Suprapubic skin (tissue), 4 donors: ENCODE results near the gene RNASEH2B. TPM values are rescaled to one million over a fixed set of nuclear protein-coding genes. Genes with fewer than 3 reads are reported as not detected.

Experiments
- DNase-seq, 2 donors: peaks; one replicate each; pipeline ENCODE4 v3.0.0-alpha.2; 2019; ENCODE audit warnings: low spot score in 2 of 2
- H3K27ac ChIP-seq: fragments of 200-600 bp; sonication (generic); one replicate; pipeline ENCODE4 v1.5.1; 2019
- H3K27me3 ChIP-seq: fragments of 200-600 bp; sonication (generic); one replicate; pipeline ENCODE4 v1.5.1; 2019
- H3K36me3 ChIP-seq: fragments of 200-600 bp; sonication (generic); one replicate; pipeline ENCODE4 v1.5.1; 2019
- H3K4me1 ChIP-seq: fragments of 200-600 bp; sonication (generic); one replicate; pipeline ENCODE4 v1.5.1; 2019
- H3K4me3 ChIP-seq: fragments of 200-600 bp; sonication (generic); one replicate; pipeline ENCODE4 v1.5.1; 2019; ENCODE audit warnings: mild to moderate bottlenecking
- H3K9me3 ChIP-seq: fragments of 200-600 bp; sonication (generic); one replicate; pipeline ENCODE4 v1.5.1; 2019
- CTCF ChIP-seq, 2 donors: fragments of 200-600 bp in 1 of 2; fragments of 450-650 bp in 1 of 2; sonication (generic) in 1 of 2; IDR thresholded peaks; one replicate each; pipeline ENCODE4 v1.5.1; 2016 to 2019; ENCODE audit warnings: antibody characterized with exemption in 2 of 2, mild to moderate bottlenecking in 1 of 2, moderate library complexity in 1 of 2
- EP300 ChIP-seq: sonication (generic); formaldehyde crosslinking; IDR thresholded peaks from one replicate; pipeline ENCODE4 v1.6.1; 2017; ENCODE audit warnings: antibody characterized with exemption
- POLR2A ChIP-seq, 2 donors: fragments of 450-650 bp; IDR thresholded peaks; one replicate each; pipeline ENCODE4 v1.6.1; 2017; ENCODE audit warnings: antibody characterized with exemption in 2 of 2, mild to moderate bottlenecking in 2 of 2, moderate library complexity in 2 of 2
- POLR2AphosphoS5 ChIP-seq, 3 donors: sonication (generic); formaldehyde crosslinking; IDR thresholded peaks; one replicate each; pipeline ENCODE4 v1.6.1; 2017; ENCODE audit warnings: antibody characterized with exemption in 3 of 3
- WGBS: methylation state at CpG from one replicate; pipeline ENCODE4 v1.1.5; 2018; 5-methylcytosine and 5-hydroxymethylcytosine counted together
- total RNA-seq, 4 donors: library from RNA; depleted of rRNA; stranded (reverse); fragments of >200 nt; gene quantifications; one replicate each; pipeline ENCODE4 v1.1.0, GENCODE V29; 2016

Gene RNASEH2B
- total RNA-seq, 4 donors from 2014 or later: 11.0 to 39.9 (median 21.7) TPM

GRCh38 chr13:50917572-50917971, 8.0 kb downstream of the RNASEH2B start:
- no peak overlapping the region for H3K4me3 ChIP-seq
- no peaks in the 10 kb centered on the region for H3K27me3 ChIP-seq
- DNase-seq: no peak
- peaks cover 10% of the 10 kb centered on the region for H3K9me3 ChIP-seq
- H3K27ac ChIP-seq: no peak overlapping the region
- peaks cover 8% of the 10 kb centered on the region for H3K4me1 ChIP-seq
- no peaks in the 10 kb centered on the region for H3K36me3 ChIP-seq
- no peak for TF ChIP-seq EP300
- no peak for TF ChIP-seq POLR2A (IDR thresholded peaks at IDR 0.05)
- TF ChIP-seq CTCF (IDR thresholded peaks at IDR 0.05): no peak
- no peak for TF ChIP-seq POLR2AphosphoS5 (IDR thresholded peaks at IDR 0.05)

GRCh38 chr13:50918567-50918966, 9.0 kb downstream of the RNASEH2B start:
- no peaks in the 10 kb centered on the region for H3K36me3 ChIP-seq
- DNase-seq: no peak
- H3K27me3 ChIP-seq: no peaks in the 10 kb centered on the region
- no peak overlapping the region for H3K4me3 ChIP-seq
- H3K9me3 ChIP-seq: peaks cover 20% of the 10 kb centered on the region
- peaks cover 8% of the 10 kb centered on the region for H3K4me1 ChIP-seq
- no peak for TF ChIP-seq EP300
- TF ChIP-seq CTCF (IDR thresholded peaks at IDR 0.05): no peak
- no peak for TF ChIP-seq POLR2AphosphoS5 (IDR thresholded peaks at IDR 0.05)
- TF ChIP-seq POLR2A (IDR thresholded peaks at IDR 0.05): no peak
- WGBS: 79% methylated on average over 3 of the region's 3 CpGs
- H3K27ac ChIP-seq: no peak overlapping the region

- no peak overlapping the region for H3K27ac ChIP-seq
- WGBS: 73% methylated on average over 2 of the region's 2 CpGs
Measured at GRCh38 chr13:50919277-50919676, 9.7 kb downstream of the RNASEH2B start.

GRCh38 chr13:50921706-50922105, 12.1 kb downstream of the RNASEH2B start:
- no peak overlapping the region for H3K4me3 ChIP-seq
- 76% methylated on average over 1 of the region's 1 CpG for WGBS
- no peak for TF ChIP-seq POLR2A (IDR thresholded peaks at IDR 0.05)
- no peak for TF ChIP-seq CTCF (IDR thresholded peaks at IDR 0.05)
- no peak for TF ChIP-seq EP300
- no peak for TF ChIP-seq POLR2AphosphoS5 (IDR thresholded peaks at IDR 0.05)

More at GRCh38 chr13:50919277-50919676, 9.7 kb downstream of the RNASEH2B start:
- no peak for TF ChIP-seq CTCF (IDR thresholded peaks at IDR 0.05)
- TF ChIP-seq EP300: no peak
- TF ChIP-seq POLR2AphosphoS5 (IDR thresholded peaks at IDR 0.05): no peak
- no peak for TF ChIP-seq POLR2A (IDR thresholded peaks at IDR 0.05)
- DNase-seq: no peak
- Histone ChIP-seq H3K4me1 (peaks cover 8% of the 10 kb centered on the region), H3K36me3 (no peaks in the 10 kb centered on the region), H3K9me3 (peaks cover 25% of the 10 kb centered on the region), H3K4me3 (no peak overlapping the region), H3K27me3 (no peaks in the 10 kb centered on the region)

GRCh38 chr13:50923272-50923671, 13.7 kb downstream of the RNASEH2B start:
- Histone ChIP-seq H3K9me3 (peaks cover 29% of the 10 kb centered on the region), H3K4me3 (no peak overlapping the region), H3K27ac (no peak overlapping the region), H3K36me3 (no peaks in the 10 kb centered on the region), H3K27me3 (no peaks in the 10 kb centered on the region), H3K4me1 (peaks cover 3% of the 10 kb centered on the region)
- TF ChIP-seq CTCF (IDR thresholded peaks at IDR 0.05): no peak
- no peak for TF ChIP-seq EP300
- no peak for TF ChIP-seq POLR2A (IDR thresholded peaks at IDR 0.05)
- no peak for TF ChIP-seq POLR2AphosphoS5 (IDR thresholded peaks at IDR 0.05)
- 97% methylated on average over 1 of the region's 1 CpG for WGBS
- DNase-seq: no peak

More at GRCh38 chr13:50921706-50922105, 12.1 kb downstream of the RNASEH2B start:
- Histone ChIP-seq H3K27ac (no peak overlapping the region), H3K27me3 (no peaks in the 10 kb centered on the region), H3K36me3 (no peaks in the 10 kb centered on the region), H3K4me1 (peaks cover 8% of the 10 kb centered on the region), H3K9me3 (peaks cover 29% of the 10 kb centered on the region)
- DNase-seq: no peak
